Measurements from ENCODE around the gene HNMT.

DNA sequence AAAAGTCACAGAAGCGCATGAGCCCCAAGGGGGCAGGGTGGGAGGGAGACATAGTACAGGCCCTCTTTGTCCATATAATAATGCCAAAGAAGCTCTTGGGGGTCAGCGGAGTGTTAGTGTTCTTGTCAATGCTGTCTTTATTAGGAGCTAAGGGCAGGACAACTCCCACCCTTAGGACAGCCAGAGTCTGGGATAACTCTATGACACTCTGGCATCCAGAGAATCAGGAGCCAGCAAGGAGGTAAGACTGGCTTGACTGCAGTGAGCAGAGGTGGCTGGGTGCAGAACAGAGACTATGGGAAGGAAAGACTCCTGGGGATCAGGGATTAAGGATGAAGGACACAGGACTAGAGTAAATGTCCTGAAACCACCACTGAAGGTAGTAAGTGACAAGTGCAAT, 19.0 kb upstream of the HNMT start:
- TF ChIP-seq, protein P1, sequence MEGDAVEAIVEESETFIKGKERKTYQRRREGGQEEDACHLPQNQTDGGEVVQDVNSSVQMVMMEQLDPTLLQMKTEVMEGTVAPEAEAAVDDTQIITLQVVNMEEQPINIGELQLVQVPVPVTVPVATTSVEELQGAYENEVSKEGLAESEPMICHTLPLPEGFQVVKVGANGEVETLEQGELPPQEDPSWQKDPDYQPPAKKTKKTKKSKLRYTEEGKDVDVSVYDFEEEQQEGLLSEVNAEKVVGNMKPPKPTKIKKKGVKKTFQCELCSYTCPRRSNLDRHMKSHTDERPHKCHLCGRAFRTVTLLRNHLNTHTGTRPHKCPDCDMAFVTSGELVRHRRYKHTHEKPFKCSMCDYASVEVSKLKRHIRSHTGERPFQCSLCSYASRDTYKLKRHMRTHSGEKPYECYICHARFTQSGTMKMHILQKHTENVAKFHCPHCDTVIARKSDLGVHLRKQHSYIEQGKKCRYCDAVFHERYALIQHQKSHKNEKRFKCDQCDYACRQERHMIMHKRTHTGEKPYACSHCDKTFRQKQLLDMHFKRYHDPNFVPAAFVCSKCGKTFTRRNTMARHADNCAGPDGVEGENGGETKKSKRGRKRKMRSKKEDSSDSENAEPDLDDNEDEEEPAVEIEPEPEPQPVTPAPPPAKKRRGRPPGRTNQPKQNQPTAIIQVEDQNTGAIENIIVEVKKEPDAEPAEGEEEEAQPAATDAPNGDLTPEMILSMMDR (IDR thresholded peaks at IDR 0.05) = no peak
- TF ChIP-seq, protein P2, sequence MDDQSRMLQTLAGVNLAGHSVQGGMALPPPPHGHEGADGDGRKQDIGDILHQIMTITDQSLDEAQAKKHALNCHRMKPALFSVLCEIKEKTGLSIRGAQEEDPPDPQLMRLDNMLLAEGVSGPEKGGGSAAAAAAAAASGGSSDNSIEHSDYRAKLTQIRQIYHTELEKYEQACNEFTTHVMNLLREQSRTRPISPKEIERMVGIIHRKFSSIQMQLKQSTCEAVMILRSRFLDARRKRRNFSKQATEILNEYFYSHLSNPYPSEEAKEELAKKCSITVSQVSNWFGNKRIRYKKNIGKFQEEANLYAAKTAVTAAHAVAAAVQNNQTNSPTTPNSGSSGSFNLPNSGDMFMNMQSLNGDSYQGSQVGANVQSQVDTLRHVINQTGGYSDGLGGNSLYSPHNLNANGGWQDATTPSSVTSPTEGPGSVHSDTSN (IDR thresholded peaks at IDR 0.05) = no peak
- TF ChIP-seq EP300 (IDR thresholded peaks at IDR 0.05; ENCODE audit: borderline replicate concordance in 1 of 2, low read depth in 1 of 2, low read length in 1 of 2) (no peak), RAD21 (IDR thresholded peaks at IDR 0.05; ENCODE audit: low read length) (no peak)

Measured in SK-N-SH (cell line).